HUES48 (cell line): ENCODE data around the gene FRMD4A.

Experiments used
- H3K27ac ChIP-seq: one replicate; pipeline ENCODE4 v1.7.0; 2013; ENCODE audit warnings: low read depth, low read length, inconsistent platforms
- H3K27me3 ChIP-seq: 2 replicates; pipeline ENCODE4 v1.6.1; 2013; ENCODE audit warnings: mild to moderate bottlenecking, low read length; ENCODE audit not compliant: control insufficient read depth, insufficient read depth
- H3K36me3 ChIP-seq: 2 replicates; pipeline ENCODE4 v1.6.1; 2013; ENCODE audit warnings: low read length; ENCODE audit not compliant: control insufficient read depth, insufficient read depth
- H3K4me1 ChIP-seq: 2 replicates; pipeline ENCODE4 v1.6.1; 2013; ENCODE audit warnings: mild to moderate bottlenecking, low read length; ENCODE audit not compliant: control insufficient read depth, insufficient read depth
- H3K4me3 ChIP-seq: 2 replicates; pipeline ENCODE4 v1.5.1; 2013; ENCODE audit warnings: mild to moderate bottlenecking, low read depth, low read length
- H3K9ac ChIP-seq: 2 replicates; pipeline ENCODE4 v1.6.1; 2013; ENCODE audit warnings: mild to moderate bottlenecking, low read depth, low read length, moderate library complexity
- H3K9me3 ChIP-seq: 2 replicates; pipeline ENCODE4 v1.6.1; 2013; ENCODE audit warnings: low read length; ENCODE audit not compliant: control insufficient read depth, insufficient read depth

Gene FRMD4A

DNA sequence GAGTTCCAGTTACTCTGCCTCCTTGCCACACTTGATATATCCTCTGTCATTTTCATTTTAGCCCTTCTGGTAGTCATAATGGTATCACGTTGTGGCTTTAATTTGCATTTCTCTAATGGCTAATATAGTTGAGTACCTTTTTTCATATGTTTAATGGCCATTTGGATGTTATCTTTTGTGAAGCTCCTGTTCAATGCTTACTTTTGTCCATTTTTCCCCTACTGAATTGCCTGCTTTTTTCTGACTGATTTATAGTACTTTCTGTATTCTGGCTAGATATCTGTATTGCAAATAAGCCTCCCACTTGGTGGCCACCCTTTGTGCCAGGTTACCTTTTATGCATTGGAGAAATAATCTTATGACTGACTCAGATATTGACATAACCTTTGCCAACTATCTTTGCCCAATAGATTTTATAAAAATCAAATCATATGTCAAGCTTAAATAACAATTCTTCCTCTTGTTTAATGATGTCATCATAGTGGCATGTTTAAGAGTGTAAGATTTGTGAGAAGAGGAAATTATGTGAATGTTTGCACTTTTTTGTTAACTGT lies 693.3 kb downstream of the FRMD4A start:
- no peaks in the 10 kb centered on the region for H3K27me3 ChIP-seq
- peaks cover 3% of the 10 kb centered on the region; the same call in 1 of the 2 replicates for H3K36me3 ChIP-seq
- no peak overlapping the region for H3K4me3 ChIP-seq
- H3K9ac ChIP-seq, result no peak overlapping the region
- H3K27ac ChIP-seq, result no peak overlapping the region
- H3K9me3 ChIP-seq, result peaks cover 10% of the 10 kb centered on the region
- H3K4me1 ChIP-seq, result no peaks in the 10 kb centered on the region

DNA sequence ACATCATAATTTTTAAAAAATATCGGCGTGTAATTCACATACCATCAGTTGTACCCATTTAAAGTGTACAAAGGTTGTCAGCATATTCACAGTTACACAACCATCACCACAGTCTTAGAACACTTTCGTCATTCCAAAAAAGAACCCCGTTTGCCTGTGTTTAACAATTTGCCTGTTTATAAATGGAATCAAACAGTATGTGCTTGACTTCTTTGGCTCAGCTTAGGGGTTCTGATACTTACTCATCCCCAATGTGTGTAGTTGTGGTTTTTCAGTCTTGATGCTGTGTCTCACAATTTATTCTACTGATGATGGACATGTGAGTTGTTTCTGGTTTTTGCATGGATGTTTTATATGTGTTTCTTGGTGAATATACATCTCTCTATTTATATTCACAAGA lies 693.9 kb downstream of the FRMD4A start:
- Histone ChIP-seq H3K36me3 (peaks cover 3% of the 10 kb centered on the region; the same call in 1 of the 2 replicates), H3K9ac (no peak overlapping the region), H3K27me3 (no peaks in the 10 kb centered on the region), H3K27ac (no peak overlapping the region), H3K4me1 (no peaks in the 10 kb centered on the region), H3K4me3 (no peak overlapping the region), H3K9me3 (peaks cover 4% of the 10 kb centered on the region; the same call in 1 of the 2 replicates)

DNA sequence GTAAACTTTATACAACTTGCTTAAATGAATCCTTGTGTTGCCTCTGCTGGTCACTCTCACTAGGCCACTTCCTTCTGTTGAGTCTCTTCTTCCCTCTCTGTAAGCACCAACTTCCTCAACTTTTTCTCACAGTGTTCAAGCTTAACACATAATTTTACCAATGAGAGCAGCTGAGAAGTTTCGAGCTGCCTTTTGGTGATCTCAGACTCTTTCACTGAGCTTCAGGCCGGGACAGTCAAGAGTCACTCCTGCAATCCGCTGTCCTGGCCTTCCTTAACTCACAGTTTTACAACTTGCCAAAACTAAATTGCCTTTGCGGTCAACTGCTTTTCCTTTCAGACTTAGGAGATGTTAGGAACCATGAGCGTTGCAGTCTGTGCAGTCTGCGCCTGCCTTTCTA lies 696.5 kb downstream of the FRMD4A start:
- Histone ChIP-seq H3K27ac (no peak overlapping the region), H3K36me3 (peaks cover 5% of the 10 kb centered on the region; the same call in 1 of the 2 replicates), H3K27me3 (no peaks in the 10 kb centered on the region), H3K9ac (no peak overlapping the region), H3K4me1 (no peaks in the 10 kb centered on the region), H3K4me3 (no peak overlapping the region), H3K9me3 (no peaks in the 10 kb centered on the region)

DNA sequence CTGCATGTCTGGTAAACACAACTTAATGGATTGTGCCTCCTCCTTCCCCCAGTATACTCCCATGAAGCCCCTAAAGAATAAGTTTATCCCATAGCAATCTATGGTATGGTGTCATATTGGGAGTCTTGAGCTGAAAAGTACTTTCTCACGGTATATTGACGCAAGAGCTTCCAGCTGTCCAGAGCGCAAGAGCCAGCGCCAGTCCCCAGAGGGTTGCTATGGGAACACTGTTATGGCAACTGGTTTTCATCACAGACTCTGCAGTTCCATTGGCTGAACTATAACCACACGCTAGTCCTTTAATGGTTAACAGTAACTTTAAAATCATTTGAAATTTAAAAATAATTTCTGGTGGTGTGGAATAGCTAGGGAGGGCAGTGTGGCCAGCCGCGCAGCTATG lies 697.0 kb downstream of the FRMD4A start:
- Histone ChIP-seq H3K36me3 (peaks cover 5% of the 10 kb centered on the region; the same call in 1 of the 2 replicates), H3K4me3 (no peak overlapping the region), H3K4me1 (peaks cover 4% of the 10 kb centered on the region), H3K27ac (no peak overlapping the region), H3K9ac (no peak overlapping the region), H3K9me3 (no peaks in the 10 kb centered on the region), H3K27me3 (no peaks in the 10 kb centered on the region)

DNA sequence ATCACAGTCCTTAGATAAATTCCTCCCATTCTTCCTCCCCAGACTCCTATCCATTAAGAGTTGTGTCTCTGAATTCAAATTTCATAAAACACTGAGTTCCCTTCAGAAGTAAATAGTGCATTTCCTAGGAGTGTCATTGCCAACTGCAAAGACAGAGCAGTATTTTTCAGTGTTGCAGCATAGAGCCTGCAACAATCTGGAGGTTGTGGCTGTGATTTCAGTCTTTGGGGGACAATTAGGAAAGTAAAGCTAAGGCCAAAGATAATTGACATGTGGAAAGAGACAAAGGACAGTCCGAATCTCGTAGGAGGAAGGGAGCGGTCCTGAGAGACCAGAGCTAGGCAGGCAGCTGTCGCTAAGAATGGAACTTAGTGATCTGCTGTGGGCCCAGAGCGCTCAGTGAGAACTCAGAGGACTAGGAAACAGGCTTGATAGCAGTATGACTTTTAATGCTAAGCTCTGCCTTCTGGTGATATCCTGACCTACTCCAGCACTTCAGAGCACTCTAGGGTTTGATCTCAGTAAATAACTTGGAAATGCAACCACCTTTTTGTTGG lies 697.8 kb downstream of the FRMD4A start:
- Histone ChIP-seq H3K4me3 (no peak overlapping the region), H3K27ac (no peak overlapping the region), H3K36me3 (0 out of 2 replicates have a peak, but pooled peaks cover 5% of the 10 kb centered on the region), H3K4me1 (peaks cover 11% of the 10 kb centered on the region), H3K27me3 (no peaks in the 10 kb centered on the region), H3K9me3 (no peaks in the 10 kb centered on the region), H3K9ac (no peak overlapping the region)

DNA sequence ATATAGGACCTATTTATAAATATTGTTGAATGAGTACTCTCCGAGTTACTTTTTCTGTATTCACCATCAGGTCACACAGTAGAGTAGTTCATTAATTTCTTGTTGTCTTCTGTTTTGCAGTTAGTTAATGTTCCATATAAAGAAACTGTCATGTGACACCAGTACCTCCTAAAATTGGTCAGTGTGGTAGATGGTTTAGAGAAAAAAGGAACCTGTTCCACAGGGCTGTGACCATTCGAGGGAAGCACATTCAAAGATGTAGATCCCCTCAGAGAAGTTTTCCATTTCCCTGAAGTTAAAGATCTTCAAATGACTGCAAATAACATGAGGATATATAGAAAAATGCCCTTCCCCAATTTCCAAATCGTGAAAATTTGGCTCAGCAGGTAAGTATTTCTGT lies 698.3 kb downstream of the FRMD4A start:
- Histone ChIP-seq H3K27me3 (no peaks in the 10 kb centered on the region), H3K9me3 (no peaks in the 10 kb centered on the region), H3K4me1 (peaks cover 16% of the 10 kb centered on the region), H3K9ac (no peak overlapping the region), H3K4me3 (no peak overlapping the region), H3K27ac (no peak overlapping the region), H3K36me3 (0 out of 2 replicates have a peak, but pooled peaks cover 5% of the 10 kb centered on the region)

DNA sequence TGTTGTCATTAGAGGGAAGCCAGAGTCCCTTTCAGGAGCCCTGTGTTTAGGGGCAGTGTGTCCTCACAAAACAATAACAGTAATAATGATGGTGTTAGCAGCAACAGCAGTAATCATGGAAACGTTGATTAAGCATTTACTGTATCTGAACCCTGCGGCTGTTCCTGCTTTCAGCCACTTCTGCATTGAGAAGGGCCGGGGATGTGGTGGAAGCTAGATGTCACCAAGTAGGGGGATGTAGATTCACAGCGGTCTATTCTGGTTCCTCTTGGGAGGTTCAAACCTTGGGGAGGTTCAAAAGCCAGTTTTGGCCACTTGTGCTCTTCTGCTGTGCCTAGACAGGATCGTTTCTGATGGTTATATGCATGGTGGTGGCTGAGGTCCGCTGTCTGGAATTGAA lies 699.1 kb downstream of the FRMD4A start:
- no peaks in the 10 kb centered on the region for H3K9me3 ChIP-seq
- H3K4me1 ChIP-seq, result peaks cover 24% of the 10 kb centered on the region
- no peak overlapping the region for H3K9ac ChIP-seq
- H3K27ac ChIP-seq, result no peak overlapping the region
- no peaks in the 10 kb centered on the region for H3K27me3 ChIP-seq
- 0 out of 2 replicates have a peak, but pooled peaks cover 5% of the 10 kb centered on the region for H3K36me3 ChIP-seq
- no peak overlapping the region for H3K4me3 ChIP-seq

DNA sequence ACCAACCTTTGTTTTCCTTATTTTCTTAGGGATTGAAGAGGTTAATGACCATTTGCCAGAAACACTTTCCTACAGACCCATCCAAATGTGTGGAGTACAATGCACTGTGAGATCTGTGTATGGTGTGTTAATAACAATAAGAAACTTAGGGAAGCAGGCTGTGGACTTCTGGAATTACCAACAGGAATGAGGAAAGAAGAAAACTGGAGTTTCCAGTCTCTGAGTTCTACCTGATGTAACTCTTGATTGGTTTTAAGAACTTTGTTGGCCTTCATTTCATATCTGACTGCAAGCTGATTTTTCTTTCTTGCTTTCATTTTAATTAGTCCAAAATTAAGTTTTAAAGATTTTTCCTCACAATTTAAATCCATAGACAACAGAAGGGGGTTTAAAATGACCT lies 700.5 kb downstream of the FRMD4A start:
- no peaks in the 10 kb centered on the region for H3K9me3 ChIP-seq
- H3K9ac ChIP-seq, result no peak overlapping the region
- peaks cover 30% of the 10 kb centered on the region for H3K4me1 ChIP-seq
- H3K4me3 ChIP-seq, result no peak overlapping the region
- H3K27ac ChIP-seq, result no peak overlapping the region
- 0 out of 2 replicates have a peak, but pooled peaks cover 5% of the 10 kb centered on the region for H3K36me3 ChIP-seq
- H3K27me3 ChIP-seq, result no peaks in the 10 kb centered on the region

DNA sequence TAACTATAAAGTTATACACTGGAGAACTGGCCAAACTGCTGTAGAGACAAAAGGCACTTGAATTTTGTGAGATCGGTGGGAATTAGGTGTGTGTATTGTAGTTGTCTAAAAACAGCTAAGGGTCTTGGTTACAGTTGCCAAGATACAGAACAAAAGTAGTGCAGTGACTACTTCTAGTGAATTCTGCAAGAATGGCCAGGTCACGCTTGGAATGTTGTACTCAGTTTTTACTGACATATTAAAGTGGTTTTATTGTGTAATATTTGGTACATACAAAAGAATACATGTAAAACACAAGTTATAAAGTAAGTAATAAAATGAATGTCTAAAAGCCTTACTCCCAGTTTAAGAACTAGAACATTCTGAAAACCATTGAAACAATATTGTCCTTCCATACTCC lies 701.6 kb downstream of the FRMD4A start:
- Histone ChIP-seq H3K27ac (peak overlapping the region; percentile 81), H3K36me3 (0 out of 2 replicates have a peak, but pooled peaks cover 5% of the 10 kb centered on the region)

DNA sequence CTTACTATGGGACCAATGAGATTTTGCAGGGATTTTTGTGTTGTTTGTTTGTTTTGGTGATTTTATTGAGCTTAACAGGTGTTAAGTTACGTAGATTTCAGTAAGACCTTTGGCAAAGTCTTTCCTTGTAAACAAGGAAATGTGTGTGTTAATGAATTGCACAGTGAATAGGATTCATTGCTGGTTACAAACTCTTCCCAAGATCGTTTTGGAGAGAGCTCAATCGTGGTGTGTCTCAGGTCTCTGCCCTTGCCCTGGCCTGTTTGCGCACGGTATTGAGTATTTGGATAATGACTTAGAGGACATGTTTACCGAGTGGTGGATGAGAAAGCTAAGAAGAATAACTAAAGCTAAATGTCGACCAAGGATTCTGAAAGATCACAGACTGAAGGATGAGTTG lies 702.1 kb downstream of the FRMD4A start:
- Histone ChIP-seq H3K27me3 (no peaks in the 10 kb centered on the region), H3K4me3 (no peak overlapping the region), H3K9ac (no peak overlapping the region), H3K4me1 (peaks cover 30% of the 10 kb centered on the region), H3K36me3 (0 out of 2 replicates have a peak, but pooled peaks cover 5% of the 10 kb centered on the region), H3K27ac (peak overlapping the region; percentile 81), H3K9me3 (no peaks in the 10 kb centered on the region)

More for the DNA sequence above, 701.6 kb downstream of the FRMD4A start:
- Histone ChIP-seq H3K4me1 (peaks cover 30% of the 10 kb centered on the region), H3K4me3 (no peak overlapping the region), H3K9ac (no peak overlapping the region), H3K9me3 (no peaks in the 10 kb centered on the region), H3K27me3 (no peaks in the 10 kb centered on the region)

DNA sequence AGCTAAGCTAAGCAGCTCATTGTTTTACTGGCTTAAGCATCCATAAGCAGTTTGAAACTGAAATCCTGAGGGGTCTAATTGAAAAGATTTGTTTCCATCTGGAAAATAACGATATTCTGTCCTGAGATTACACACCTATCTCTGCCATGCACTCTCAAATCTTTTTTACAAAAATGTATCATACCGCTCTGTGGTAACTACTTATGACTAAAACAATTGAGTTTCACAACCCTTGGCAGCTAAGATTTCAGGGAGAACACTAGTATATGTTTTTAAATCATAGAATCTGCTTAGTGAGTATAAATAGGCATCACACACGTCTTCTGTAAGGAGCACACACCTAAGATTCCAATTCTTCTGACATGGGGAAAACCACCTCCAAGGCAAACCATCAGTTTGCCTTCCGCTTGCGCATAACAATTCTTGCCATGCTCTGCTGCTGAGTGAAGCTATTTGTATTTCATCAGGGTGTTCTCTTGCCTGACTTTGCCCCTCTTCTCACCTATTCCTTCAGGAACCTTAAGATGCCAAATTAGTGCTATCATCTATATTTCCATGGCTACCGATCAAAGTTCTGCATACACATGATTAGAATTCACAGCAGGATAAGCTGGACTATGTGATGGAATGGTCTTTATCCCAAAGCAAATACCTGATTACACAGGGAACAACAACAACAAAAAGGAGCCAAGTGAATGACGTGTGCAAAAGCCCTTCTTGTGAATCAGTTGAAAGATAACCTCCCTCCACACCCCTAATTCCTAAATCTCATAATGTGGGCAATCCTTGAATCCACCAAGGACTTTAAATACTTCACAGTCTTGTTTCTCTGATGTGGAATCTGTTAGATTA lies 703.0 kb downstream of the FRMD4A start:
- Histone ChIP-seq H3K9ac (no peak overlapping the region), H3K4me1 (peaks cover 30% of the 10 kb centered on the region), H3K27me3 (no peaks in the 10 kb centered on the region), H3K9me3 (no peaks in the 10 kb centered on the region), H3K27ac (peak overlapping the region; percentile 81), H3K4me3 (peak overlapping the region; percentile 17; the same call in 1 of the 2 replicates), H3K36me3 (0 out of 2 replicates have a peak, but pooled peaks cover 5% of the 10 kb centered on the region)
